Glutamatergic neuron (in vitro differentiated cells): Measurements from ENCODE around the gene LGALSL. TPM values are rescaled to one million over a fixed set of nuclear protein-coding genes. Genes with fewer than 3 reads are reported as not detected.
A peak's percentile ranks its signal among the peaks of the same experiment; 100 is the strongest.

Experiments
- DNase-seq: peaks from one replicate; pipeline ENCODE4 v3.0.0; 2022
- H3K27ac Mint-ChIP-seq: one replicate; pipeline ENCODE4 v1.8.0; 2020; ENCODE audit warnings: mild to moderate bottlenecking, mixed read lengths, inconsistent platforms; ENCODE audit not compliant: unreplicated experiment
- H3K27me3 Mint-ChIP-seq: one replicate; pipeline ENCODE4 v1.8.0; 2020; ENCODE audit warnings: mild to moderate bottlenecking, moderate library complexity, mixed read lengths, inconsistent platforms; ENCODE audit not compliant: unreplicated experiment
- H3K36me3 Mint-ChIP-seq: one replicate; pipeline ENCODE4 v1.8.0; 2020; ENCODE audit warnings: mild to moderate bottlenecking, mixed read lengths, inconsistent platforms; ENCODE audit not compliant: unreplicated experiment
- H3K4me1 Mint-ChIP-seq: one replicate; pipeline ENCODE4 v1.8.0; 2020; ENCODE audit warnings: mild to moderate bottlenecking, low read depth, mixed read lengths, inconsistent platforms; ENCODE audit not compliant: unreplicated experiment
- H3K4me3 Mint-ChIP-seq: one replicate; pipeline ENCODE4 v1.8.0; 2020; ENCODE audit warnings: mild to moderate bottlenecking, mixed read lengths, inconsistent platforms; ENCODE audit not compliant: unreplicated experiment
- H3K9me3 Mint-ChIP-seq: one replicate; pipeline ENCODE4 v1.8.0; 2020; ENCODE audit warnings: mild to moderate bottlenecking, moderate library complexity, mixed read lengths, inconsistent platforms; ENCODE audit not compliant: unreplicated experiment
- CTCF ChIP-seq: fragments of 200-600 bp; sonication (generic); IDR thresholded peaks from one replicate; pipeline ENCODE4 v1.5.0; 2021; ENCODE audit not compliant: partially characterized antibody, unreplicated experiment
- total RNA-seq: library from RNA; stranded (reverse); fragmentation: NEBNext Ultra II Directional; extraction: Animal tissue kit (Norgen Biotek cat#: 25700); gene quantifications from one replicate; pipeline ENCODE4 v1.2.1, GENCODE V29; 2021; ENCODE audit not compliant: unreplicated experiment

LGALSL gene
- total RNA-seq, 1 donor from 2014 or later, result 2.8 TPM

- no peak for TF ChIP-seq CTCF
- Mint-ChIP-seq H3K36me3 (peaks cover 7% of the 10 kb centered on the region), H3K4me3 (no peak overlapping the region), H3K4me1 (no peaks in the 10 kb centered on the region), H3K27me3 (peaks cover 4% of the 10 kb centered on the region), H3K9me3 (peaks cover 3% of the 10 kb centered on the region), H3K27ac (no peak overlapping the region)
- DNase-seq, result no peak
These were observed 2.9 kb upstream of the LGALSL start for GRCh38 chr2:64451051-64451450.

- peak overlapping the region; percentile 2 for H3K27ac Mint-ChIP-seq
- peaks cover 7% of the 10 kb centered on the region for H3K36me3 Mint-ChIP-seq
- H3K27me3 Mint-ChIP-seq, result peaks cover 4% of the 10 kb centered on the region
- peak overlapping the region; percentile 89 for H3K4me3 Mint-ChIP-seq
- TF ChIP-seq CTCF, result no peak
- peaks cover 4% of the 10 kb centered on the region for H3K9me3 Mint-ChIP-seq
- no peaks in the 10 kb centered on the region for H3K4me1 Mint-ChIP-seq
- peak; percentile 71 for DNase-seq
These were observed 697 bp downstream of the LGALSL start for GRCh38 chr2:64454386-64455332.

GRCh38 chr2:64455545-64455944 lies 1.6 kb downstream of the LGALSL start:
- Mint-ChIP-seq H3K27ac (peak overlapping the region; percentile 2), H3K27me3 (peaks cover 4% of the 10 kb centered on the region), H3K36me3 (peaks cover 7% of the 10 kb centered on the region), H3K4me1 (no peaks in the 10 kb centered on the region), H3K9me3 (peaks cover 4% of the 10 kb centered on the region), H3K4me3 (peak overlapping the region; percentile 89)
- DNase-seq, result no peak
- no peak for TF ChIP-seq CTCF

- H3K36me3 Mint-ChIP-seq, result peaks cover 7% of the 10 kb centered on the region
These were observed 2.3 kb downstream of the LGALSL start for GRCh38 chr2:64456293-64456692.

More at GRCh38 chr2:64456293-64456692, 2.3 kb downstream of the LGALSL start:
- DNase-seq, result no peak
- no peak overlapping the region for H3K27ac Mint-ChIP-seq
- H3K27me3 Mint-ChIP-seq, result peaks cover 4% of the 10 kb centered on the region
- peaks cover 4% of the 10 kb centered on the region for H3K9me3 Mint-ChIP-seq
- no peaks in the 10 kb centered on the region for H3K4me1 Mint-ChIP-seq
- H3K4me3 Mint-ChIP-seq, result no peak overlapping the region
- TF ChIP-seq CTCF, result no peak
